HG03045 (cell line): ENCODE results near the gene PDX1.

Source experiments
- ATAC-seq: cut with Tn5 transposase; IDR thresholded peaks from one replicate; pipeline ENCODE4 v1.9.1; 2021; ENCODE audit warnings: mild to moderate bottlenecking, moderate library complexity; ENCODE audit not compliant: unreplicated experiment

PDX1 gene

DNA sequence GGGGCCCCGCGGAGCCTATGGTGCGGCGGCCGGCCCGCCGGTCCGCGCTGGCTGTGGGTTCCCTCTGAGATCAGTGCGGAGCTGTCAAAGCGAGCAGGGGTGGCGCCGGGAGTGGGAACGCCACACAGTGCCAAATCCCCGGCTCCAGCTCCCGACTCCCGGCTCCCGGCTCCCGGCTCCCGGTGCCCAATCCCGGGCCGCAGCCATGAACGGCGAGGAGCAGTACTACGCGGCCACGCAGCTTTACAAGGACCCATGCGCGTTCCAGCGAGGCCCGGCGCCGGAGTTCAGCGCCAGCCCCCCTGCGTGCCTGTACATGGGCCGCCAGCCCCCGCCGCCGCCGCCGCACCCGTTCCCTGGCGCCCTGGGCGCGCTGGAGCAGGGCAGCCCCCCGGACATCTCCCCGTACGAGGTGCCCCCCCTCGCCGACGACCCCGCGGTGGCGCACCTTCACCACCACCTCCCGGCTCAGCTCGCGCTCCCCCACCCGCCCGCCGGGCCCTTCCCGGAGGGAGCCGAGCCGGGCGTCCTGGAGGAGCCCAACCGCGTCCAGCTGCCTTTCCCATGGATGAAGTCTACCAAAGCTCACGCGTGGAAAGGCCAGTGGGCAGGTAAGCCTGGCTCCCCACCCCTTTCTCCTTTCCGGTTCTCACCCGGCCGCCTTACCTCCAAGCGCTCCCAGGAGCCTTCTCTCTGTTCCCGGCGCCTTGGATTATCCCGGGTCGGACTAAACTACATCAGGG is at the start of gene PDX1:
Gene PDX1, plus strand, starts transcription at position 67 of the 743 bp plus-strand sequence. Its CDS starts 139 bp downstream, at position 206.
- ATAC-seq = no peak

DNA sequence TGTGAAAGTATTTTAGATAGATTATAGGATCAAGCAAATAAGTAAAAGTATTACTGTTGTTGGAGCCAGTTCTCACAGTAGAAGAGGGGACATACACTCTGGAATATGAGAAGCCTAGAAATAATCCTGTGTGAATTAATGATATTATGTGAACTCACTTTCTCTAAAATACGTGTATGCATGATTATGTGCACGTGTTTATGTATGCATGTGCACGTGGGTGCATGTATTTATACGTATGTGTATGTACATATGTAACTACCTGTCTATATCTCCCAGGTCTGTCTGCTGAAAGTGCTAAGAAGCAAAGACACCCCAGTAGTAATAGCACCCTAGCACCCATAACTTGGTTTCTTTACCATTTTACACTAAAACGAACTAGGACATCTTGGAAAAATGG is 41.5 kb upstream of the PDX1 start:
- no peak for ATAC-seq

DNA sequence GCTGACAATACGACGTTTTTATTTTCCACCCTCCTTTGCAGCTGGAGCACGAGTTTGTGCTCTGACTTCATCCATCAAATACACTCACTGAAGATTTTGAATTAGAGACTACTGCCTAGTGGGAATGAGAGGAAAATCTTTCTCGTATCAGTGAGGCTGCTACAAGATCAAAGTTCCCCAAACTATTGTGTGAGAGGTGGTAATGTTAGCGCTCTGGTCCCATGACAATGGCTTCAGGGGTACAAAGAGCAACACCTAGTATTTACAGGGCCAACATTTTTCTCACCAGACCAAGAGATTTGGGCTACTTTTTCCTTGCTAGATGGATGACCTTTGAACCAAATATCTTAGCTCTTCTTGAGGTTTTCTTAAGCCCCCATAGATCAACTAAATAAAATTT is 30.3 kb upstream of the PDX1 start:
- ATAC-seq = no peak

DNA sequence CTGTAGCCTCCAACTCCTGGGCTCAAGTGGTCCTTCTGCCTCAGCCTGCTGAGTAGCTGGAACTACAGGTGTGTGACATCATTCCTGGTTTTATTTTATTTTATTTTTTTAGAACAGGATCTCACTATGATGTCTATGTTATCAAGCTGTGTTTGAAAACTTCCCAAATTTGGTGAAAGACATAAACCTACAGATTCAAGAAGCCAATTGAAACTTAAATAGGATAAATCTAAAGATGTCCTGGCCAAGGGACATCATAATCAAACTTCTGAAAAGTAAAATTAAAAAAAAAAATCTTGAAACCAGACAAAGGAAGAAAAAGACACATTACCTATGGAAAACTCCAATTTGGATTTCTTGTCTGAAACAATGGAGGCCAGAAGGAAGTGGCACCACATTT is 23.1 kb upstream of the PDX1 start:
- no peak for ATAC-seq

DNA sequence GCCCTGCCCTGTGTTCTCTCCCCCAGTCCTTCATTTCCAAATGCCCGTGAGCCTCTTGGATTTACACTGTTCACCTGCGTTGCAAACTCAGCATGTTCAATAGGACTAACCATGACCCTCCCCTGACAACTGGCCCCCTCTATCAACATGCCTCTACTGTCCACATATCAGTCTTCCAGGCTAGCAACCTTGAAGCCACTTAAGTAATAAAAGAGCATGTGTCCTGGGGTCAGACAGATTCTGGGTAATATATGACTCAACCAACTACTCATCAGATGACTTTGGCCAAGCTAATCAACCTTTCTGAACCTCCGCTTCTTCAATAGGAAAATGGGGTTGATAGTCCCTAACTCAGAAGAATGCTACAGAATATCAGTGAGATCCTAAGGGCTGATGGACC is 15.1 kb upstream of the PDX1 start:
- ATAC-seq = no peak

DNA sequence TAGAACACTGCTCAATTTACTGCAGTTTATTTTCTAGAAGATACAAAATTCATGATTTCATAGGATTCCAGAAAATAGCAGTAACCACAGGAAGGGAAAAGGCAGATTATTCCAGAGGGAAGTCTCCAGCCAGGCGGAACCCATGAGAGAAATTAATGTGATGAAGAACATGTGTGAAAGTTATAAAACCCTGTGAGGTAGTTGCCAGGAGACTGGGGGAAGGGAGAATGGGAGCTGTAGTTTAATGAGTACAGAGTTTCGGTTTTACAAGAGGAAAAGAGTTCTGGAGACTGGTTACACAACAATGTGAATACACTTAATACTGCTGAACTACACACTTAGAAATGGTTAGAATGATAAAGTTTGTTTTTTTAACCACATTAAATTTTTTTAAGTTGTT is 14.2 kb upstream of the PDX1 start:
- ATAC-seq = no peak

DNA sequence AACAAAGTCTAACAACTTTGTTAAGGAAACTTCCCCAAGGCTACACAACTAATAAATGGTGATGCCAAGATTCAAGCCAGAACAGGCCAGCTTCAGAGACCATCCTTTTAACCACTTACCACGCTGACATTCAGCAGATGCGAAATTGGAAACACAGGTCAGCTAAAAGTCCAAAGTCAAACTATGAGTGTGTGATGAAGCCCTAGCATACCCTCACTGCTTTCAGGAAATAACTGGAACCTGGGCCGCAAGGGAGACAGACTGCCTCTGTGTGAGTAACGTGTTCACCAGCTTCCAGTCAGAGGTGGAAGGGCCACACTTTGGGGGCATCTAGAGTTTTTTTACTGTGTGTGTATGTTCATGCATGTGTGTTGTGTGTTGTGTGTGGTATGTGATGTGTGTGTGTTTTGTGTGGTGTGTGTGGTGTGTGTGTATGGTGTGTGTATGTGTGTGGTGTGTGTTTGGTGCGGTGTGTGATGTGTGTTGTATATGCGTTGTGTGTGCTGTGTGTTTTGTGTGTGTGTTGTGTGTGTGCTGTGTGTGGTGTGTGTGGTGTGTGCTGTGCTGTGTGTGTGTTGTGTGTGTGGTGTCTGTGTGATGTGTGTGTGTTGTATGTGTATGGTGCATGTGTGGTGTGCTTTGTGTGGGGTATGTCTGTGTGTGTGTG is 12.5 kb upstream of the PDX1 start:
- no peak for ATAC-seq

DNA sequence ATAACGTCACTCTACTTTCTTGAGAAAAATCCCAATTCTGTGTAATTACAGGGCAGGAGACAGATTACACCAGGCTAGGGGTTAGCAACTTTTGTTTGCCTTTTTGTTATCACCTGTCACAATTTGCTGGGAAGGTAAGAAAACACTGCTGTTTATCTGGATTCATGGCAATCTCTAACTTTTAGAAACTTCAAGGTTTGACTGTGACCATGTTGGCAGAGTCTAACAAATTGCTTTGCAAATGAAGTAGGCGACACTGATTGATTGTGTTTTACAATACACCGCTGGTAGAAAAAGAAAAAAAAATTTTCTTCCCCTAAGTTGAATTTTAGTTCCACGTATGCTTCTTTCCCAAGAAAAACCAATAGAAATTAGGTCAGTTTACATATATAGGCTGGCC is 10.4 kb upstream of the PDX1 start:
- no peak for ATAC-seq

DNA sequence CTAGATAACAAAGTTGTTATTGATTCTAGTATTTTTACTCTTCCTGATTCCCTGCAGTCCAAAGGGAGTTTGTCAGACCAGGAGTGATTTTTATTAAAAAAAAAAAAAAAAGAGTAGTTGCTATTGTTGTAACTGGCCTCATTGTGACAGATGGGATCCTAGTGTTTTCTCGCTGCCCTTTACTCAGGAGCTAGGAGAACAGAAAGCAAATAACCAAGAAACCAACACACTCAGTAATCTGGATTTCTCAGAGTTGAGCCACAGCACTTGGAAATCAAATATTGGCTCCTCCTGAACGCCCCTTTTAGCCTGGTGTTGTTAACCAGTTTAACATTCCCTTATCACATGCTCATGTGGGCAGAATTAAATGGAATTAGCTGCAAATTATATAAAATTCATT is 8.3 kb upstream of the PDX1 start:
- no peak for ATAC-seq

DNA sequence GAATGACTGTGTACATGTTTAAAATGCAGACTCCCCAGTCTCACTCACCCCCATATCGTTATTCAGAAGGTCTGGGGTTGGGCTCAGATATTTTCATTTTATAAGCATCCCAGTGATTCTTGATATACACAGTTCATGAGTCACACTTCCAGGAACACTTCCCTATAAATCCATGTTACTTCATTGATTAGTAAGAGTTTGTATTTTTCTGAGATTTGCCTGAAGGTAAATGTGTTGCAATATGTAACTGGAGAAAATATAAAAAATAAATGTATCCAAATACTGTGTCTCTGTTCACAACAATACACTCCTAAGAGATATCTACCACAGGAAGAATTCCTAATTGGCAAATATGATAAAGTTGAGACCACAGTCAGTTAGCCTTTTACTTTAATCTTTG is 6.6 kb upstream of the PDX1 start:
- no peak for ATAC-seq

DNA sequence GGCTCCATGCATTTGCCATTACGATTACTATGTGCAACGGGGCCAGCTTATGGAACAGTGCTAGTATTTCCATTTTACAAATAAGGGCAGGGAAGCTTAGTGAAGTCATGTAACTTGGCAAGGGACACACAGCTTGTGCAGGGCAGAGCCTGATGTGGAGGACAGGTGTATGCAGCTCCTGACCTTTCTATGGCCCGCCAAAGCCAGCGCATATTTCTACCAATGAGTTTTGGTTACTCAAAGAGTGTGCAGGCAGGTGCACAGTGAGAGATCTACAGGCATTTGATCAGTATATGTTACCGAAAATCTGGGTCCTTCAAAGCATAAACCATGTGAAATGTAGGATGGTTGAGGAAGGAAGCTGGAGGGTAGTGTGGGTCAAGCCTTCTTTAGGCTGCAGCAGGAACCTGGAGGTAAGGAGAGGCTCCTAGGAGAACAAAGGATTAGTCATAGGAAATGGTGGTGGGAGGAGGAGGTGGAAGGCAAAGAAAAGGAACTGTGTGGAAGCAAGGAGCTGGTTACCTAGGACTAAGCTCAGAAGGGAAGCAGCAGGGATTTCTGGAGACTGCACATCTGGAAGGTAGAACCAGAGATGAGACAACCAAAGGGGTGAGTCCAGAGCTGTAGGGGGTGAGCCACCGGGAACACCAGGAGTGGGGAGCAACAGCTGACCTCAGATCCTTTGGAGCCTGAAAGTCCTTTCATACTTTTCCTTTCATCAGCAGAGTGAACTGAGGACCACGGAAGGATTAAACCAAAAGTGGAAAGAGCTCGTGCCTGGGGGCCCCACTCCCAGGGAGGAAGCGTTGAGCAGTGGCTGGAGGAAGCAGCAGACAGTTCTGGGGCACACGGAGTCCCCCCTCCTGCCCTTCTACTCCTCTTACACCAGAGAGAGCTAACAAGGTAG is 4.2 kb upstream of the PDX1 start:
- ATAC-seq = no peak

DNA sequence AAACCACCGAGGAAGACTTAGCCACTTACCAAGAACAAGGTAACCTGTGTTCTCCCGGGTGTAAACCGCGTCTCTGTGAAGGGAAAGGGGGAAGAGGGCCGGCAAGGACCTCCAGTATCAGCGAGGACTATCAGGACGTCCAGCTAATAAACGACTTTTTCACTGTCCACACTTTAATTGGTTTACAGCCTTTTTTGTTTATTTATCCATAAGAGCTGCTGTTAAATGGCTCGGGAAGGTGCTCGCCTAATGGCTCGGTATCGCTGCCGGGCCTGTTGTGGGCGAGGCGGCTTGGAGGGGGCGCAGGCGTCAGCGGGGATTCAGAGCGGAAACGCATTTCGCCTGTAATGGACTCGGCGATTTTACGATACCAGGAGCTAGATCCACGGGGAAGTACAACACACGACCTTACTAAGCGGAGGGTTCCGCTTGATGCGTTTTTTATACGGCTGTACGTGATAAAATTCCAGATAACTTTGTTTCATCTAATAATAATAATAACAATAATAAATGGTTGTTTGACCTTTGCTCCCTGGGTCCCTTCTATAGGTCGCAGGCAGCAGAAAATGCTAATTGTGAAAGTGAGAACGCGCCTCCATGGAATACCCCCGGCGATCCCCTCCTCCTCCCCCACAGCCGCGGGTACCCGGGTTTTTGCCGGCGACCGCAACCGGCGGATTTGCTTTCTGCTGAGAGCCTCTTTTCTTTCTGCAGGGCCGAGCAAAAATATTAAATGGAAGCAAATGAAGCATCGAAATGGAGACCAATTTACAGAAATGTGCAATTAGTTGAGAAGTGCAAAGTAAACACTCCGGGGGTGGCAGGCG is 2.5 kb upstream of the PDX1 start:
- ATAC-seq = no peak

DNA sequence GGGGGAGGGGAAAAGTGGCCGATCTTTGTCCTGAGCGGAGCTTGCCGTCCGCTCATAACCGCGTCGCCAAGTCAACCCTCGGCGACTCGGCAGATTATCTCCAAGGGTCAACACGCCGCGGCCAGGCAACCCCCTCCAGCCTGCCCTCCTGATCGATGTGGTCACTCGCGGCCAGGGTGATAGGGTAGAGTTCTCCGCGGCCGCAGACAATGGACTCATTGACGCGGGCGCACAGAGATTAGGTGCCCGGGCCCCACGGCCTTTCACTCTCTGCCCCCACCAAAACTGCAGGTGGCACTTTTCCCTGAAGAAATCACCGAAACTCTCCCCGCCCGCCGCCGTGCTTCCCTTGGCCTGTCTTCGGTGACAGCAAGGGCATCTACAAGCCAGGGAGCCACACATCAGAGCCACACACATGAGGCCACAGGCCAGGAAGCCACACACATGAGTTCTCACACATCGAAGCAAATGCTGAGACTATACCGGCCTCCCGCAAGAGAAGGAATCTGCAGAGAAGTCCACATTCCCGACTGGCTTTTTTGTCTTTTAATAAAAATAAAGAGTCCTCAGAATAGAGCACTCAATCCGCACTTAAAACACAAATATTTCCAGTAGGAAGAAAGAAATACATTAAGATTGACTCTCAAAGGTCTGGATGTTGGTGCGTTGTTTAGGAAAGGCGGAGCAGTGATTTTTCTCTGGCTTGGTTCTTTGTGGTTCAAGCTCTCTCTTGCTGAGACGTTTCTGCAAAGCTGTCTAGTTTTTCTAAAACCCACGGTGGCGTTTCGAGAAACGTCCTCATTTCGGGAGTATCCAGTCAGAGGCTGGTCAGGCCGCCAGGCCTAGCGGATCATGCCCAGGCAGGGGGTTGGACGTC is 1.5 kb upstream of the PDX1 start:
- no peak for ATAC-seq

DNA sequence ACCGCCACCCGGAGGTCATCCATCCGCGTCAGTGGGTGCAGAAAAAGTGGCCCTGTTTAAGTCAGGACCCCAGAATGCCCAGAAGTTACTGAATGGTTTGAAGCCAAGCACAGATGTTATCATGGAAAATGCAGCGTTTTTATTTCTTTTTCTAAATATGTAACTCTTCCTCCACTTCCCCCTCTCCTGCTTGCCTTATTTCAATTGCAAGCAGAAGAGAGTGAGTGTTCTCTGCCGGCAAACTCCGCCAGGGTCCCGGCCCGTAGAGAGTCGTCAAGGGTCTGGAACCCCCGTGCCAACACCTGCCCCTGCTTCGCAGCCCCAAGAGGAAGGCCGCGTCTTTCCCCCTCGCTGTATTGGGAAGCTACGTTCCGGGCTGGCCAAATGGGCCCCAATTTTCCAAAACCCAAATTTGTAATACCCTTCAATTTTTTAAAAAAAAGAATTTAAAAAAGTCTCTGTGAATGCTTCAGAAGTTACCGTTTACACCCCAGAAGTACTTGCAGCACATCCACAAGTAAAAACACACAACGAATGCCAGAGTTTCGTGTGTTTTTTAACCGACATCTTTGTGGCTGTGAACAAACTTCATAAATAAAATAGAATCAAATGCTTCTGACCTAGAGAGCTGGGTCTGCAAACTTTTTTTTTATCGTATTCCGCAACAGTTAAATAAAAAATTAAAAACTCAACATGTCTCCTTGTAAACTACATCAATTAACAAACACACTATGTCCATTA is 712 bp upstream of the PDX1 start:
- no peak for ATAC-seq

DNA sequence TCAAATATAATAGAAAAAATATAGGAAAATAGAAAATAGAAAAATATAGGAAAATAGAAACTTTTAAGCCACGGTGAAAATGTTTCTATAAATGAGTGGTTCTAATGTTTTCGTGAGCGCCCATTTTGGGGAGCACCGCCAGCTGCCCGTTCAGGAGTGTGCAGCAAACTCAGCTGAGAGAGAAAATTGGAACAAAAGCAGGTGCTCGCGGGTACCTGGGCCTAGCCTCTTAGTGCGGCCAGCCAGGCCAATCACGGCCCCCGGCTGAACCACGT is 204 bp upstream of the PDX1 start:
- no peak for ATAC-seq

DNA sequence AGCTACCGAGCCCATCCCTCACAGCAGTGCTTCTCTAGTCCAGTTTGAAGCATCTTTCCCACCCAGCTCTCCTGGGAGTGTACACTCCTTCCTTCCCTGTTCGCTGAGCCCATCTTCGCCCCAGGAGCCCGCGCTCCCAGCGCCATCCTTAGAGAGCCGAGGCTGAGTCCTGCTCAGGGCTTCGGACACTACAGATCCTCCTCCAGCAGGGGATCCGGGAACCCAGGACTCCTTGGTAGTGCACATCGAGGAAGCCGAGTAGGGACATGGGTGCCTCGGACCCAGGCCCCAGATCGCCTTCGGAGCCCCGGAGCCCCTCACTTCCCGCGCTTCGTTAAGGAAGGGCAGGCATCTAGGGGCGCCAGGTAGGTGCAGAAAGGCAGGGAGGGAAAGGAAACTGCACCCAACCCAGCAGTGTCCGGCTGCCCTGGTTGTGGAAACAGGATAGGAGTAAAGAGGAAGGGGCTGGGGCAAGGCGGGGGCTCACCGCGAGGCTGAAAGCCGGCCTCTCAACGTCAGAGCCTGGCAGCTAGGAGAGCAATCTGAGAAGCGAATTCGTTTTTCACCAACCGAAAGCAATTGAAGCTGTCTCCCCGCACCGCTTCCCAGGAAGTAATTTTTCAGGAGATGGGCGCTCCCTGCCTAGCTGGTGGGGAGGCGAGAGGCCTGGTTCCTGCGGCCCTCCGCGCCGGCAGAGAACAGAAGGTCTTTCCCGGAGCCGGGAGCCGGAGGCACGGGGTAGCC is 1.0 kb downstream of the PDX1 start:
- no peak for ATAC-seq

DNA sequence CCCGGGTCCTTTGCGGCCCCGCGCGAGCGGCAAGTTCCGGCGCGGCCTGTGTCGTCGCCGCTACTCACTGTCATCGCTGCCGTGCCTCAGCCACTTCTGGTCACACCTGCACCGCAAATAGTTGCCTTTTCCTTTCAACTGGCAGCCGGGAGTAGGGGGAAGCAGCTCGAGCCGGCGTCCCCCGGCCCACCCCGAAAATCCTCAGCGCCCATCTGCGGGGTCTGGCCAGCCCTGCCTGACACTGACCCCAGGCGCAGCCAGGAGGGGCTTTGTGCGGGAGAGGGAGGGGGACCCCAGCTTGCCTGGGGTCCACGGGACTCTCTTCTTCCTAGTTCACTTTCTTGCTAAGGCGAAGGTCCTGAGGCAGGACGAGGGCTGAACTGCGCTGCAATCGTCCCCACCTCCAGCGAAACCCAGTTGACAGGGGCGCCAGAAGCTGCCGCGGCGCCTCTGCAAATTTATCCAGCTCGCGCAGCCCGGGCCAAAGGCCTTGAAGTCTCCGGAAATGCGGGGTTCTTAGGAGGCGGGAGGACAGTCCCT is 1.7 kb downstream of the PDX1 start:
- no peak for ATAC-seq
